Stimulated activated CD4-positive, alpha-beta T cell treated with anti-CD3 and anti-CD28 coated beads, TNF-alpha, amount 100 ng/mL, for 48 hours (primary cell): Measurements from ENCODE around the gene SAPCD2.
A peak's percentile ranks its signal among the peaks of the same experiment; 100 is the strongest.

Experiments used
- DNase-seq, 3 donors: peaks; one replicate each; pipeline ENCODE4 v3.0.0-alpha.2; 2020; ENCODE audit warnings: low read depth in 3 of 3

Gene SAPCD2

DNA sequence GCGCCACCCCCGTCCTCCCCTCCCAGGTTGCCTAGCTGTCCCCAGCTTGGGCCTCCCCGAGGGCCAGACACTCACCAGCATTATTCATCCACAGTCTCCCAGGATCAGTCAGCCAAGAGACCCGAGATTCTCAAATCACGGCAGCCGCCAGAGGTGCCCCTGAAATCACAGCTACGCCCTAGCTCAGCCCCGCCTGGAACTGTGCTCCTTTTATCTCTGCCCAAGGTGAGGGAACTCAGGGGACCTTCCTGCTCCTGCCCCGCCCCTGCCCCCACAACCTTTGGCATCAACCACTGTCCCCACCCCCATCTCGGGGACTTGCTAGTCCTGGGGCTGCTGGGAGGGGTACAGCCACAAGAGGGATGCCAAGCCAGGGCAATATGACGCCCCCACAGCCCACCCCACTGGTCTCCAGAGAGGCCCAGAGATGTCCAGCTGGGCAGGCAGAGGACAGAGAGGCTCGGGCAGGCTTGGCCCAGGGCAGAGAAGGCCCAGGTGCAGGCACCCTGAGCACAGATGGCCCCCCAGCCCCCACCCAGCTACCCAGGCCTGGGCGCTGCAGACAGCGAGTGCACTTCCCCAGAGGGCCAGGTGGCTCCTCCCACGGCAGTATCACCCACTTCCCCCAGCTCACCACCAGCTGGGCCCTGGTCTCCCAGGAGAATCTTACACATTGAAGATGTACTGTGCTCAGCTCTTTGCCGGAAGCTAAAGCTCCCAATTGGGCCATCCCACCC is 38.3 kb downstream of the SAPCD2 start, which contains the start of gene FUT7:
TSS of gene FUT7 (minus strand) at position 185 of the 737 bp plus-strand sequence. CDS start at position 88, 97 bp downstream.
- no peak for DNase-seq

DNA sequence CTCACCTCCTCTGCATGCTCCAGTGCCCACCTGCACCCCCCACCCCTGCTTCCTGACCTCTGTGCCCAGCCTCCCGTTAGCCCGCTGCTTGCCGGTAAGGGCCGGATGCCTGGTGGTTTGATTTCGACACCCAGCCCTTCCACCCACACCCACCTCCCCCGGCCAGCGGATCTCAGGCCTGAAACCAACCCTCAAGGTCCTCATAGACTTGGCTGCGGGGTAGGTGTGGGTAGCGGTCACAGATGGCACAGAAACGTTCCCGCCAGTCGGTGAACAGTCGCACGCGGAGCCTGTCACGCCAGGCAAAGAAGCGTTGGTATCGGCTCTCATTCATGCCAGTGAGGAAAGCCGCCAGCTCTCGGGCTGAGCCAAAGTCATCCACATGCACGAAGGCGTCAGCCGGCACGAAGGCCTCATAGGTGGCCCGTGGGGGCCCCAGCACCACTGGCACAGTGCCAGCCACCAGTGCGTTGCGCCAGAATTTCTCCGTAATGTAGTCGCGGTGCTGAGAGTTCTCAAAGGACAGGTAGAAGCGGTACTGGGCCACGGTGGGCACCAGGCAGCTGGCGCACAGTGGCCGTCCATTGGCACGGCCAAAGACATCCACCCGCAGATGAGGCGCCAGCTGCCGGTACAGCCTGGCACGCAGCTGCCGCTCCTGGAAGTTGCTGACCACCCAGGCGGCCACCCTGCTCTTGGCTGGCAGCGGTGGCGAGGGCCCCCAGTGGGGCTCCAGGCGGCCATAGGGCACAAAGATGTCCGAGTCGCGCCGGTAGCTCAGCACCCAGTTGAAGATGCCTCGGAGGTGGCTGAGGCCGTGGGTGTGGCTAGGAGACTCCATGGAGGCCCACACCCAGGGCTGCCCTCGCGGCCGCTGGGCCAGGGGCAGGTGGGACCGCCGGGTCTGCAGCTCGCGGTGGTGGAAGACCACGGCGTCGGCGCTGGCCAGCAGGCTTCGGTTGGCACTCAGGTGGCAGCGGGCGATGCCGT is 39.5 kb downstream of the SAPCD2 start:
- no peak for DNase-seq

DNA sequence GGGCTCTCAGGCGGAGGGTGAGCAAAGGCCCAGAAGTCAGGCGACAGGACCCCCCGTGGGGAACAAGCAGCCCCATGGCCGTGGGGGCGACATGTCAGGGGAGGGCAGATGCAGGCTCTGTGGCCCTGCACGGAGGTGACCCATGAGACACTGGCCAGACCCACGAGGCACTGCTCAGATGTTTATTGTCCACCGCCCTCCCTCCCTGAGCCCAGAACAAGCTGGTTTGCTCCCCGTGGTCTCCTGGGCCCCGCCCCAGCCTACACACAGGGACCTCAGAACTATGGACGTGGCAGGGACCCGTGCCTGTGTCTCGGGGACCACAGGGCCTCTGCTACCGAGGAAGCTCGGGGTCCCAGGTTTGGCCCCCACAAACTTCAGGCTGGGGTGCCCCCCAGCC is 40.4 kb downstream of the SAPCD2 start:
- DNase-seq = no peak

DNA sequence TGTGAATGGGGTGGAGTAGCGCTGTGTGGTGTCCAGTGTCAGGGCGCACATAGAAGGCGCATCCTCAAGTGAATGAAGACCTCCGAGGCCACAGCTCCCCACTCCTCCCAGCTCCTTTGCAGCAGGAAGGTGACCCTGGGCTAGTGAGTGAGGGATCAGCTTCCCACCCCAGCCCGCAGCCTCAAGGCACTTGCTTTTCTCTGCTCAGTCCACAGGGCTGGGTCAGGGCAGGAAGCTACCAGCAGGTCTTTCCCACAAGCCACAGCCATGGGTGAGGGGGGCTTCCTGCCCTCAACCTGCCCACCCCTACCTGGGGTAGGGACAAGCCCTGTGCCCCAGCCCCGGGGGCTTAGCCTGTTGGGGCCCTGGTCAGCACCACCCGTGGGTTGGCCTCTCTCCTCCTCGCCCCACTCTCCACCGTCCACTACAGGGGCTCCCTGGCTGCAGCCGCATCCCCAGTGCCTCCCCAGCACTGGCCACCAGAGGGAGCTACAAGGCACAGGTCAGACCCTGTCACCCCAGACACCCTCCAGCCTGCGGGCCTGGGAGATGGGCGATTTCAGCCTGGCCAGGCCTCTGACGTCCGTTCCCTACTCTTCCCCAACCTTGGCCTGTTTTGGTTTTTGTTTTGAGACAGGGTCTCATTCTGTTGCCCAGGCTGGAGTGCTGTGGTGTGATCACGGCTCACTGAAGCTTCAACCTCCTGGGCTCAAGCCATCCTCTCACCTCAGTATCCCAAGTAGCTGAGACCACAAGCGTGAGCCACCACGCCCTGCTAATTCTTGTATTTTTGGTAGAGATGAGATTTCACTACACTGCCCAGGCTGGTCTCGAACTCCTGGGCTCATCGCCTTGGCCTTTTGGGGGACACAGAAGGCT is 41.1 kb downstream of the SAPCD2 start:
- DNase-seq = peak in 2 of 3 donors; percentile 63 to 80

- peak in 1 of 3 donors; percentile 64 for DNase-seq
These were observed 41.9 kb downstream of the SAPCD2 start for GRCh38 chr9:137028263-137029057.

DNA sequence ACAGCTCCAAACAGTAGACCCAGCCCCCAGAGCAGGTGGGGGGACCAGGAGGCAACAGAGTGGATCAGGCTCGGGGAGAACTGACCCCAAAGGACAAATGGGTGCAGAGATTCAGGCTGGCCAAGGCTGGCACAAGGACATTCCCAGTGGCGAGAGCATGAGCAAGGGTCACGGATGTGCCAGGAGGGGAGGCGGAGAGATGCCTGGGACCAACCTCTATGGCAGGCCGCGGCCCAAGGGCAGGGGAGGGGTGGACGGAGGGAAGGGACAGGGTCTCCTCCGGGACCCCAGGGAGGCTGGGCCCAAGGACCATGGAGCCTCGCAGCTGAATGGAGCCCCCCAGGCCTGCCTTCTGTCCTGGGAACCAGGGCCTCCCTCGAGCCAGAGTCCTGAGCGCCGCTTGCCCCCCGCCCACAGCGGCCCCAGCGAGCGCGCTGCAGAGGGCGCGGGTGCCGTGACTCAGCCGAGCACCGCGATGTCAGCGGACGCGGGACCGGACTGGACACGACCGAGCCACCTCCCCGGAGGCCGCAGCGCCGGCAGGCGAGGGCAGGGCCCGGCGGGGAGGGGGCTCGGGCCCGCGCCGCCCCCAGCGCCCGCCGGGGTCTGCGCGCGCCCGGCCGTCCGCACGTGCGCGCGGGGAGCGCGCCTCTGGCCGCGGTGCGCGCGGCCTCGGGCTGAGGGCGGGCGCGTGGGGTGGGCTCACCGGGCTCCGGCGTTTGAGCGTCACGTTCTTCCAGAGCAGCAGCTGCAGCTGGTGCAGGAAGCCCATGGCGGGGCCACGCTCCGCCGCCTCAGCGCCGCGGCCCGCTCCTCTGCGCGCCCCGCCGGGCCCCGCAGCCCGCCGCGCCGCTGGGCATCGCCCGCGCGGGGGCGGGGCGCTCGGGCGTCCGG is 42.7 kb downstream of the SAPCD2 start, which contains the start of gene ABCA2:
TSS of gene ABCA2 (minus strand) at position 869 of the 894 bp plus-strand sequence. CDS start at position 772, 97 bp downstream.
- no peak for DNase-seq

DNA sequence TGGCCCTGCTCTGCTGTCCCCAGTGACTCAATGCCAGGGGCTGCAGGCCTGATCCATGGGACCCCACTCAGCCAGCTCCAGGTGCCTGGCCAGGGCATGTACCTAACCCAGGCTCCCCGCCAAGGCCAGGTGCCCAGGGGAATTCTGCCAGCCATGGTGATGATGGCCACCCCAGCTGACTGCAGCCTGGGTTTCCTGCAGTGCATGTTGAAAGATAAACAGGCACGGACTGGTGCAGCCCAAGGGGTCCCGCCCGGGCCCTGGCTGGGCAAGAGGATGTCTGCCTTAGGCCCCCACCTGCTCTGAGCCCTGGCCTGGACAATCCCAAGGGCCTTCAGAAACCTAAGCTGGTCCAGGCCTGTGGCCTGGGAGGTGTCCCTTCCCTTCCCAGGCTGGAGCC is 43.5 kb downstream of the SAPCD2 start:
- no peak for DNase-seq

DNA sequence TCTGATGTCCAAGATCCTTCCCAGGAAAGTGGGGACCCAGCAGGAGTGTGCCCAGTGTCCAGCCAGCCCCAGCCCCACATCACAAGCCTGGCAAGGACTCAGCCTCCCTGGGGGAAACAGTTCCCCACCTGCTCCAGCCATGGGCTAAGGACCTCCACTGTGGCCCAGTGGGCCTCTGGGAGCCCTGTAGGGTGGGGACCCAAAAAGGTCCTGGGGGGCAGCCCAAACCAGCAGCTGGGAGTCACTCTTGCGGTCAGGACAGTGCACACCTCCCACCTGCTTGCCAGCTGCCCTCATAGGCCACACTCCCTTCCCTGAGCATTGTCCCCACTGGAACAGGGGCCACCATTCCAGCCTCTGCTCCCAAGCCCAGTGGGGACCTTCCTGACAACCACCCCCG is 44.0 kb downstream of the SAPCD2 start:
- no peak for DNase-seq

GRCh38 chr9:137025517-137025966 is 44.8 kb downstream of the SAPCD2 start:
- DNase-seq = no peak

DNA sequence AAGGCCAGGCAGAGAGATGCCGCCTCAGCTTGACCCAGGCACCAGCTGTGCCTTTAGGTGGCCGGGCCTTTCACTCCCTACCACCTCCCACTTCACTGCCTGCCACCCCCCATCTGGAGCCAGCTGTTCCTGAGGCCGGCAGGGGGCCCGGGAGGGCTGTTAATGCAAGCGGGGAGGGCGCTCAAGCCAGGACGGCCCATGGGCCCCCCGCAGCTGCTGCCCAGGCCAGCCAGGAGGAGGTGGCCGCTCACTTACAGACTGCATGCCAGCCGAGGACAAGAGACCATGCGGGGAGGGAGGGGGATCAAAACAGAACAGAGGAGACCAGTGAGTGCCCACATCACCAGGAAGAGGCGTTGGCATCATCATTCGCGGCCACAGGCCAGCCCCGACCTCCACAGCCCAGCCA is 46.8 kb downstream of the SAPCD2 start:
- DNase-seq = no peak

- DNase-seq = no peak
These were observed 47.2 kb downstream of the SAPCD2 start for GRCh38 chr9:137023157-137023556.

DNA sequence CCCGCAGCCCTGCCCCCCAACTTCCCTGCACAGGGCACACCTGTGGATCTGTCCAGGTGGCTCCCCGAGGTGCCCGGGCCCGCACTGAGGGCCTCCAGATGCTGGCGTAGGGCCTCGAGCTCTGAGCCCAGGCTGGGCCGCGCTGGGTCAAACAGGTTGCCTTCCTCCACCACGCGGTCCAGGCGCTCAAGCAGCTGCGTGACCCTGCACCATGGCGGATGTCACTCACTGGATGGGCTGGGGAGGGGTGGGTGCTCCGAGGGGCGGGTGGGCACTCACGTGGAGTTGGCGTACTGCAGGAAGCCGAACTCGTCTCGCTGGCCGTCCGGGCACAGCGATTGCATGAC is 47.7 kb downstream of the SAPCD2 start:
- no peak for DNase-seq

DNA sequence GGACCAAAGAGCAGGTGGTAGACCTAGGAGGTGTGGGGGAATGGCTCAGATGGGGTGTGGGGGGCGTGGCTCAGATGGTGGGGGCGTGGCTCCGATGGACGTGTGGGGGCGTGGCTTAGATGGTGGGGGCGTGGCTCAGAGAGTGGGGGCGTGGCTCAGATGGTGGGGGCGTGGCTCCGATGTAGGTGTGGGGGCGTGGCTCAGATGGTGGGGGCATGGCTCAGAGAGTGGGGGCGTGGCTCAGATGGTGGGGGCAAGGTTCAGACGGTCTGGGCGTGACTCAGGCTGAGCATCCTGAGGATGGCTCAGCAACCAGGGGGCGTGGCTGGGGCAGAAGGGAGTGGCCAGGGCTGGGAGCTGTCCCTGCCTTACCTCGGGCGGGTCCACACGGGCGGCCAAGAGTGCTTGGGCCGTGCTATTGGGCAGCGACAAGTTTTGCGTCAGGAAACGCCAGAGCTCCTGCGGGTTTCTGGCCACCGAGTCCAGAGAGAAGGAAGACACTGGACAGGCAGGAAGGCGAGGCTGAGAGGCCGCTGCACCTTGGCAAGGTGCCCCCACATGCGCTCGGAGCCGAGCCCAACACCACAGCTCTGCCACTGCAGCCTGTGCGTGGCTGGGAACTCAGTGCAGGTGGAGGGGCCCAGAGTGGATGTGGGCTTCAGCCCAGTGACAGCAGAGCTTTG is 48.2 kb downstream of the SAPCD2 start:
- DNase-seq = peak; percentile 67 to 80 (median 77)

DNA sequence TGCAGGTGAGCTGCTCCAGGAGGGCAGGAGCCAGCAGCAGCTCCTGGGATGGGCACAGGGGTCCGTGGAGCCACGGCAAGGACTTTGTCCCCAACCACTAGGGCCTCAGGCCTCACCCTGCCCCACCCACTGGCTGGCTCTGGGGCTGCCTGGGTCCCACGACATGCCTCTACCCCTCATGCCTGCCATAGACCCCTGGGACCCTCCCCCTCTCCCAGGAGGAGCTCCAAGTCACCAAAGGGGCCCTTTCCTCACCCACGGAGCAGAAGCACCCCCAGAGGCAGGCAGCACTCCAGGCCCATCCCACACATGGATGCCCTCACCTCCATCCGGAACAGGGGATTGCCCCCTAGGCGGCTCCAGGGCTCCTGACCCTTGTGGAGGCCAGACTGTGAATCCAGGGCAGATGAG is 48.8 kb downstream of the SAPCD2 start:
- no peak for DNase-seq

DNA sequence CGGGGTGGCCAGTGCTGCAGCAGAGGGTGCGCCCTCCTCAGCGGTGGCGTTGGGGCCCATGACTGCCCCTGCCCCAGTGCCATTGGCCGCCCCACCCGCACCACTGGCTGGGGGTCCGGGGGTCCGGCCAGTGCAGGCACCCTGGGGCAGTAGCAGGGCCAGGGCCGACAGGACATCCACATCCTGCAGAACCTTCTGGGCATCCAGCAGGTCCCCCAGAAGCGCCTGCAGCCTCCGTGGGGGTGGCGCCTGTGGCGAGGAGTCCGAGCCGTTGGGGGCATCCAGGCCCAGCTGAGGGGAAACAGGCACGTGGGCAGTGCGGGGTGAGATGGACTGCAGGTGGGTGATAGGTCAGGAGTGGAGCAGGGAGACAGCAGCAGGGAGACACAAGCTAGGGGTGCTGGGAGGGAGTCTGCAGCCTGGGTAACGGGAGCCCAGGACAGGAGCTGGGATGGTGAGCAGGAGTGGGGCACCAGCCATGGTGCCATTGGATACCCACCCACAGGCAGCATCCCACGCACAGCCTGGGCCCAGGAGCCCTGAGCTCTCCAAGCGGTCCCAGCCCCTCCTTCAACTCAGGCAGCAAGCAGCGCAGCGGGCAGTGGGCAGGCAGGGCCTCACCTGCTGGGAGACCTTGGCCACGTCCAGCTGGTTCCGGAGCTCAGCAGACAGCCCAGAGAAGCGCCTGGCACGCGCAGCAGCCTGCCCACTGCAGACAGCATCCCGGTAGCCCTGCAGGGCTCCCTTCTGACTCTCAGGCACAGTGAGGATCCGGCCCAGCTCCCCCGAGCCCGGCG is 49.4 kb downstream of the SAPCD2 start:
- no peak for DNase-seq

- DNase-seq = no peak
These were observed 50.3 kb downstream of the SAPCD2 start for GRCh38 chr9:137019891-137020683.
